Activated CD8-positive, alpha-beta memory T cell treated with anti-CD3 and anti-CD28 coated beads, Interleukin-2, amount 10 ng/mL, durations not matched to agents 7 days and 5 days (primary cell): ENCODE measurements around the gene XBP1. TPM values are rescaled to one million over a fixed set of nuclear protein-coding genes. Genes with fewer than 3 reads are reported as not detected.
A peak's percentile ranks its signal among the peaks of the same experiment; 100 is the strongest.

Experiments
- ATAC-seq: fragments of 150-1000 bp; cut with Tn5 transposase; one replicate; pipeline ENCODE4 v1.10.0; 2021; ENCODE audit warnings: moderate library complexity
- CTCF ChIA-PET: fragments of 350-600 bp; sonication (Branson Sonifier 250); formaldehyde crosslinking; loops from one replicate; lab custom pipeline; 2021; ENCODE audit warnings: antibody characterized with exemption; lab: Charles Lee
- DNase-seq: peaks from one replicate; pipeline ENCODE4 v3.0.0-alpha.2; 2020
- H3K27ac Mint-ChIP-seq: one replicate; pipeline ENCODE4 v1.8.0; 2021; ENCODE audit warnings: mild to moderate bottlenecking, mixed read lengths
- H3K27me3 Mint-ChIP-seq: one replicate; pipeline ENCODE4 v1.8.0; 2021; ENCODE audit warnings: mixed read lengths
- H3K36me3 Mint-ChIP-seq: one replicate; pipeline ENCODE4 v1.8.0; 2021; ENCODE audit warnings: mild to moderate bottlenecking, mixed read lengths
- H3K4me1 Mint-ChIP-seq: one replicate; pipeline ENCODE4 v1.8.0; 2021; ENCODE audit warnings: mixed read lengths
- H3K4me3 Mint-ChIP-seq: one replicate; pipeline ENCODE4 v1.8.0; 2021; ENCODE audit warnings: mild to moderate bottlenecking, moderate library complexity, mixed read lengths
- H3K9me3 Mint-ChIP-seq: one replicate; pipeline ENCODE4 v1.8.0; 2022; ENCODE audit warnings: low read depth, mixed read lengths
- total RNA-seq, 2 experiments: library from RNA; stranded (reverse); gene quantifications; one replicate each; pipeline ENCODE4 v1.2.3, GENCODE V29; 2021

XBP1 gene
- total RNA-seq, 2 experiments from 2014 or later, result 139 to 141 TPM

- peak overlapping the region; percentile 55 for H3K27ac Mint-ChIP-seq
- CTCF ChIA-PET, result interaction anchor here (0.6 to 10.7 kb wide), 5 partner anchors 23 to 440 kb away, joined by 3 to 84 read pairs (median 4); no protein-coding TSS in a partner anchor
- ATAC-seq (no peak), DNase-seq (no peak)
- H3K4me1 Mint-ChIP-seq, result peaks cover 65% of the 10 kb centered on the region
- no peaks in the 10 kb centered on the region for H3K9me3 Mint-ChIP-seq
- peaks cover 60% of the 10 kb centered on the region for H3K36me3 Mint-ChIP-seq
- H3K27me3 Mint-ChIP-seq, result no peaks in the 10 kb centered on the region
- peak overlapping the region; percentile 31 for H3K4me3 Mint-ChIP-seq
These were observed 4.2 kb downstream of the XBP1 start for GRCh38 chr22:28795932-28796856.

GRCh38 chr22:28795071-28795693 lies 5.2 kb downstream of the XBP1 start:
- ATAC-seq, result no peak
- peaks cover 62% of the 10 kb centered on the region for H3K36me3 Mint-ChIP-seq
- CTCF ChIA-PET, result interaction anchor here (0.6 to 10.7 kb wide), 4 partner anchors 22 to 441 kb away, joined by 3 to 84 read pairs (median 4); no protein-coding TSS in a partner anchor
- no peaks in the 10 kb centered on the region for H3K9me3 Mint-ChIP-seq
- H3K4me3 Mint-ChIP-seq, result no peak overlapping the region
- H3K4me1 Mint-ChIP-seq, result peaks cover 72% of the 10 kb centered on the region
- no peak for DNase-seq
- H3K27me3 Mint-ChIP-seq, result no peaks in the 10 kb centered on the region
- H3K27ac Mint-ChIP-seq, result peak overlapping the region; percentile 12

GRCh38 chr22:28793976-28794584 lies 6.3 kb downstream of the XBP1 start:
- CTCF ChIA-PET, result interaction anchor here (0.9 to 10.7 kb wide), 3 partner anchors 10 to 35 kb away, joined by 3 to 84 read pairs (median 3); no protein-coding TSS in a partner anchor
- H3K36me3 Mint-ChIP-seq, result peaks cover 59% of the 10 kb centered on the region
- H3K27ac Mint-ChIP-seq, result no peak overlapping the region
- no peaks in the 10 kb centered on the region for H3K9me3 Mint-ChIP-seq
- ATAC-seq (no peak), DNase-seq (no peak)
- no peak overlapping the region for H3K4me3 Mint-ChIP-seq
- H3K4me1 Mint-ChIP-seq, result peaks cover 71% of the 10 kb centered on the region
- no peaks in the 10 kb centered on the region for H3K27me3 Mint-ChIP-seq

- DNase-seq (no peak), ATAC-seq (peak; percentile 60)
- H3K9me3 Mint-ChIP-seq, result no peaks in the 10 kb centered on the region
- H3K4me1 Mint-ChIP-seq, result peaks cover 64% of the 10 kb centered on the region
- H3K36me3 Mint-ChIP-seq, result peaks cover 56% of the 10 kb centered on the region
- H3K4me3 Mint-ChIP-seq, result peak overlapping the region; percentile 10
- no peaks in the 10 kb centered on the region for H3K27me3 Mint-ChIP-seq
- CTCF ChIA-PET, result interaction anchor here (1.3 to 10.0 kb wide), 5 partner anchors 9 to 248 kb away, joined by 3 to 89 read pairs (median 7); no protein-coding TSS in a partner anchor
- H3K27ac Mint-ChIP-seq, result peak overlapping the region; percentile 81
These were observed 7.6 kb downstream of the XBP1 start for GRCh38 chr22:28792491-28793383.

GRCh38 chr22:28791841-28792490 lies 8.4 kb downstream of the XBP1 start:
- Mint-ChIP-seq H3K27me3 (no peaks in the 10 kb centered on the region), H3K27ac (peak overlapping the region; percentile 81), H3K9me3 (no peaks in the 10 kb centered on the region), H3K36me3 (peaks cover 52% of the 10 kb centered on the region), H3K4me1 (peaks cover 60% of the 10 kb centered on the region), H3K4me3 (peak overlapping the region; percentile 10)
- CTCF ChIA-PET, result interaction anchor here (1.7 to 10.0 kb wide), 5 partner anchors 19 to 249 kb away, joined by 6 to 89 read pairs (median 8); partner anchors contain the start of gene CCDC117
- DNase-seq (no peak), ATAC-seq (peak; percentile 48)

- H3K36me3 Mint-ChIP-seq, result peaks cover 49% of the 10 kb centered on the region
- H3K9me3 Mint-ChIP-seq, result no peaks in the 10 kb centered on the region
- DNase-seq, result no peak
- CTCF ChIA-PET, result interaction anchor here (0.8 to 10.0 kb wide), 8 partner anchors 9 to 249 kb away, joined by 3 to 89 read pairs (median 6); partner anchors contain the start of genes CCDC117 and XBP1
- peak overlapping the region; percentile 52 for H3K27ac Mint-ChIP-seq
- no peak overlapping the region for H3K4me3 Mint-ChIP-seq
- peaks cover 53% of the 10 kb centered on the region for H3K4me1 Mint-ChIP-seq
- ATAC-seq, result no peak
- H3K27me3 Mint-ChIP-seq, result no peaks in the 10 kb centered on the region
These were observed 9.2 kb downstream of the XBP1 start for GRCh38 chr22:28791124-28791523.

GRCh38 chr22:28788601-28789000 lies 11.8 kb downstream of the XBP1 start:
- CTCF ChIA-PET, result interaction anchor here (0.8 to 10.0 kb wide), 2 partner anchors 24 to 42 kb away, joined by 3 to 89 read pairs; no protein-coding TSS in a partner anchor
- Mint-ChIP-seq H3K27ac (no peak overlapping the region), H3K4me1 (peaks cover 31% of the 10 kb centered on the region), H3K9me3 (no peaks in the 10 kb centered on the region), H3K27me3 (no peaks in the 10 kb centered on the region), H3K4me3 (no peak overlapping the region), H3K36me3 (peaks cover 44% of the 10 kb centered on the region)
- ATAC-seq (no peak), DNase-seq (no peak)

GRCh38 chr22:28783786-28784671 lies 16.3 kb downstream of the XBP1 start:
- H3K4me3 Mint-ChIP-seq, result no peak overlapping the region
- no peaks in the 10 kb centered on the region for H3K27me3 Mint-ChIP-seq
- H3K4me1 Mint-ChIP-seq, result peaks cover 11% of the 10 kb centered on the region
- CTCF ChIA-PET, result interaction anchor here (1.0 to 10.0 kb wide), 7 partner anchors 9 to 257 kb away, joined by 3 to 89 read pairs (median 10); partner anchors contain the start of gene CCDC117
- DNase-seq, result no peak
- no peak overlapping the region for H3K27ac Mint-ChIP-seq
- H3K9me3 Mint-ChIP-seq, result no peaks in the 10 kb centered on the region
- peaks cover 53% of the 10 kb centered on the region for H3K36me3 Mint-ChIP-seq
- no peak for ATAC-seq

GRCh38 chr22:28780296-28780695 lies 20.1 kb downstream of the XBP1 start:
- Mint-ChIP-seq H3K27me3 (no peaks in the 10 kb centered on the region), H3K4me1 (peaks cover 24% of the 10 kb centered on the region), H3K9me3 (no peaks in the 10 kb centered on the region), H3K27ac (no peak overlapping the region), H3K36me3 (peaks cover 52% of the 10 kb centered on the region), H3K4me3 (no peak overlapping the region)
- ATAC-seq (no peak), DNase-seq (no peak)
- CTCF ChIA-PET, result interaction anchor here (1.5 to 1.8 kb wide), 2 partner anchors 10 to 180 kb away, joined by 5 to 6 read pairs; no protein-coding TSS in a partner anchor

GRCh38 chr22:28779833-28780232 lies 20.5 kb downstream of the XBP1 start:
- CTCF ChIA-PET, result interaction anchor here (0.7 to 1.8 kb wide), 4 partner anchors 10 to 260 kb away, joined by 3 to 7 read pairs (median 6); no protein-coding TSS in a partner anchor
- Mint-ChIP-seq H3K27me3 (no peaks in the 10 kb centered on the region), H3K36me3 (peaks cover 52% of the 10 kb centered on the region), H3K4me3 (no peak overlapping the region), H3K27ac (no peak overlapping the region), H3K4me1 (peaks cover 26% of the 10 kb centered on the region), H3K9me3 (no peaks in the 10 kb centered on the region)
- DNase-seq (no peak), ATAC-seq (no peak)

GRCh38 chr22:28774378-28774777 lies 26.0 kb downstream of the XBP1 start:
- DNase-seq (no peak), ATAC-seq (no peak)
- Mint-ChIP-seq H3K4me1 (peaks cover 34% of the 10 kb centered on the region), H3K9me3 (no peaks in the 10 kb centered on the region), H3K27ac (peak overlapping the region; percentile 59), H3K36me3 (peaks cover 32% of the 10 kb centered on the region), H3K4me3 (peak overlapping the region; percentile 57), H3K27me3 (peaks cover 3% of the 10 kb centered on the region)
- CTCF ChIA-PET, result interaction anchor here (0.7 to 3.3 kb wide), 7 partner anchors 9 to 61 kb away, joined by 3 to 16 read pairs (median 9); partner anchors contain the start of genes CHEK2 and HSCB
